ENCODE measurements around the gene CTSV. TPM values are rescaled to one million over a fixed set of nuclear protein-coding genes. Genes with fewer than 3 reads are reported as not detected.
"Not testable (repeated sequence)": the region's sequence is repeated elsewhere in the genome, so short reads cannot be mapped to it uniquely, and the experiment has no call there.

CTSV gene
- total RNA-seq, 1 donor from 2014 or later = 2.5 TPM

DNA sequence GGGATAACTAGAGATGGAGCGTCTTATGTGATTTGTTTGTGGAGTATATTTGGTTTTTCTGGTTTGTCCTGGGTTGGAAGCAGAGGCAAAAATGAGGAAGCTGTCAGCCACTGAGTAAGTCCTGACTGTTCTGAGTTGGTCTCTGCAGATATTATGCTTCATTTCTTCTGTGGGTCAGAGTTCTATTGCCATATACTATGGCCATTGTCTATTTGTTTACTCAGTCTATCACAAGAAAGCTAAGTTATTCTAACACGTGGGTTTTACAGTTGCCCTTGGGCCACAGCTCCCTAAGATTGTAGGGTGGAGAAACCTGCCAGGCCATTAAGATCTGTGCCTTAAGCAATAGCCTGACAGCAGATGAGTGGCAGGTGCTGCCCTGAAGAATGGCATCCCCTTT, 3.0 kb upstream of the CTSV start:
- DNase-seq (ENCODE audit: low spot score) = peak; percentile 47

DNA sequence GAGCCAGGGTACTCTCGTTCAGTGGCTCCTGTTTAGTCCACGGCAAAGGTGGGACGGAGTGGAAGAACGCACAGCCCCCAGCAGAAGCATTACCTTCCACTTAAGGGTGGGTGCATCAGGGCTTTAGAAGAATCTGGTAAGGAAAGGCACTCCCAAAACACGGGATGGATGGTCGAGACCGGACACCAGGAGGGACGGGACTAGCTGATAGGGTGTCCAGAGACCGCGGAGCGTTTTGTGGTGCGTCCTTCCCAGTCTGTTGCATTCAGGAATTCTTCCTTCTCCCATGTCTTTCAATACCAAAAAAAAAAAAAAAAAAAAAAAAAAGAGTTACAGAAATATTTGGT, 545 bp upstream of the CTSV start:
- no peak for DNase-seq (ENCODE audit: low spot score)

DNA sequence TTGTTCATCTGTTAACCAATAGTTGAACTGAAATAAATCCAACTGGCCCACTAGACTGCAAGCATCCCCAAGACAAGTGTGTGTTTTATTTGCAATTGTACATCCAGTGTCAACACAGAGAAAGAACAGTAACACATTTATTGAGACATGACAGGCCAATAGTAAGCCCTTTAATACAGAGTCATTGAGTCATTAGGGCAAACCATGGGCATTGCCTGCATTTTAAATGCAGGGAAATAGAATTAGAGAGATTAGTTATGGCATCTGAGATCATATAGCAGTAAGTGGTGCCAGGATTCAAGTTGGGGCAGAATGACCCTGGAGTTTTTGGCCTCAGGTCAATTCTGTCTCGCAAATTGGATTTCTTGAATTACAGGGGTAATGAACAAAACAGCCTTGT, 15.4 kb downstream of the CTSV start:
- not testable (repeated sequence) for DNase-seq (ENCODE audit: low spot score)

DNA sequence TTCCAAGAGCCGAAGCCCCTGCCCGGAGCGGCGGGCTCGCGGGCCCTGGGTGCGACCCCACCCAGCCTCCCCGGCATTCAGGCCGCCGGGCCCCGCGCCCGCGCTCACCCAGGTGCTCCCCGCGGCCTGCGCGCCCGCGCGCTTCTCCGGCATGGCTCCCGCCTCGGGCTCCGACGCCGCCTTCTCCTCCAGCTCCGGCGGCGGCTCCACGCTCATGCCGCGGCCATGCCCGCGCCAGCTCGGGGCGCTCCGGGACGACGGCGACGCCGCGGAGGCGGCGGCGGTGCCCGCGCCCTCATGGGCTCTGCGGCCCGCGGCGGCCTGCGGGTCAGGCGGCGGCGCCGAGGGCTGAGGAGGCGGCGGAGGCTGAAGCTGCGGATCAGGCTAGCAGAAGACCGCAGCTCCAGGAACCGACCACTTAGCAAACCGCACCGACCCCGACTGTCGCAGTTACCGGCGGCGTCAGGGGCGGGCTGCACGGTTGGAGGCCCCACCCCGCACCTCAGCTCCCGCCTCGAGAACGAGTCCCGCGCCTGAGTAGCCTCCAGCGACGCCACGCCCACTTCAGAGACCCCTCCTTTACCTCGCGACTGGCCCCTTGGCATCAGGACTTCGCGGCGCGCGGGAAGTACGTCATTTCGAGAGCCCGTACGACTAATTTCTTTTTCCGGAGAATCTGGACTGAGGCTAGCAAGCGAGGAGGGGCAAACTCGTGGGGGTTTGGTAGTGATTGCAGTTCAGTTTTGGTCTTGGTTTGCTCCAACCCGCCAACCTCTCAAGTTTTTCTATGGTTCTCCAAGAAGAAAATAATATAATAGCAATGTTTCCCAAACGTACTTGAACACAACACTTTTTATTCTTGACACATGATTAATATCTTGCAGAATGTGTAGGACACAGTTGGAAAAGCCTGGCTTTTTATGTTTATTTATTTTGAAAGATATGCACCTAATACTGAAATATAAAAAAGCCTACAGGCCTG, 25.5 kb downstream of the CTSV start:
- DNase-seq (ENCODE audit: low spot score) = peak; percentile 76

DNA sequence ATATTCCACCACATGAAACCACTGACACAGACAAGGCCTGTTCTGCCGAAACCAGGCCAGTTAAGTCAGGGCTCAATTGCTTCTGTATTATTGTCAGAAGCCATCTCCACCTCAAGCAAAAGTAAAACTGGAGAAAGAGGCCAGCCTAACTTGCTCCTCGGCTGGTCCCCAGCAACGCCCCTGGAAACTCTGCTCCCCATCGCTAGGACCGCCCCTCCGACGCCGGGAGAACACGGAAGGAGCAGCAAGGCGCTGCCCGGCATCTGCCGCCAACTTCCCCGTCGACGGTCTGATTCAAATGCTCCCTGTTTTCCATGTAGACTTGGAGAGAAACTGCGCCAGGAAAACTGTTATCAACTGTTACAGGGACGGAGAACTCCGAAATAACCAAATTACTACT, 26.3 kb downstream of the CTSV start:
- DNase-seq (ENCODE audit: low spot score) = not testable (repeated sequence)

DNA sequence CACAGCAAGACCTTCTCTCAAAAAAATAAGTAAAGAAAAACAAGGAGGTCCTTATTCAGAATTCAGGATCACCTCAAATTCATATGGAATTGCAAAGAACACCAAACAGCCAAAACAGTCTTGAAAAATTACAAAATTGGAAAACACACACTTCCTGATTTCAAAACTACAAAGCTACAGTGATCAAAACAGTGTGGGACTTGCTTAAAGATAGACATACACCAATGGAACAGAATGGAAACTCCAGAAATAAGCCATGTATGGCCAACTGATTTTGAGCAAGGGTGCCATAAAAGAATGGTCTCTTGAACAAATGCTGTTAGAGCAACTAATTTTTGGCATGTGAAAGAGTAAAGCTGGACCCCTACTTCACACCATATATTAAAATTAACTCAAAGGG, 36.7 kb downstream of the CTSV start:
- not testable (repeated sequence) for DNase-seq (ENCODE audit: low spot score)

DNA sequence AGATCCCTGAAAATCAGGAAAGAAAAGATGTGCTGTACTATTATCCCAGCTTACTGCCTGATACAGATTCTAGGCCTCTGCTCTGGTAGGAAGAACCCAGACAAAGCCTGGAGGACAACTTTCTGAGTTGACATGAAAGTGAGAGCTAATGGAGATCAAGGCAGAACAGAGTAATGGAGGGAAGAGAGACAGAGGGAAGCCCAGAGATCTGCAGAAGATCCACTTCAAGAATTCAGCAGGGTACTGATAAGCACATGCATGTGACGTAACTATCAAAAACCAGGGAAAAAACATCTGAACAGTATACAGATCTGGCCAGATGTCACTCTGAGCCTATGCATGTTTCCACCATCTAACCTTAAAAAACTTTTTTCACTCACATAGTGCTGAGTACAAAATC, 37.6 kb downstream of the CTSV start:
- not testable (repeated sequence) for DNase-seq (ENCODE audit: low spot score)

DNA sequence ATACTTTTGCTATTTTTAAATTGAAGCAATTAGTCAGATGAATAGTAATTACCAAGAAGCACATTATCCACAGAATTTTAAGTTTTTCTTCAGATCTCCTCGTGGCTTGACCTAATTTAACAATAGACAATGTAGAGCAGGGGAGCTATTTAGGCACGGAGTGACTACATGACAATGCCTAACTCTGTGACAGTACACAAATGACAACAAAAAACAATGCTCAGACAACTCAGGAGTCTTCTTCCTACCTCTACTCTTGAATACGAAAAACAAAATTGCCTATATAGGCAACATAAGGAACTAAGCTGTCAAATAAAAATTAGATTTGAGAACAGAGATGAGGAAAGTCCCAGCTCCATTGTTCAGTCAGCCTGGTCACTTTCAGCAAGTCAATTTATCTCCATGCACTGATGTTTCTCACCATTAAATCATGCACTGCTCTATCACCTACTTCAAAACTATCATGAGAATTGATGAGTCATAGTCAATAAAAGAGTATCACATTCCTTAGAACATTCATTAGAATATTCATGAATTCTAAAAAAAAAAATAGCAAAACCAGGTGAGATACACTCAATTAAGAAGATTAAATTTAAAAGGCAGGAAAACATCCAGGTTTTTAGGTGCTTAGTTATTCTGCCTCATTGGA, 38.7 kb downstream of the CTSV start:
- DNase-seq (ENCODE audit: low spot score) = not testable (repeated sequence)

DNA sequence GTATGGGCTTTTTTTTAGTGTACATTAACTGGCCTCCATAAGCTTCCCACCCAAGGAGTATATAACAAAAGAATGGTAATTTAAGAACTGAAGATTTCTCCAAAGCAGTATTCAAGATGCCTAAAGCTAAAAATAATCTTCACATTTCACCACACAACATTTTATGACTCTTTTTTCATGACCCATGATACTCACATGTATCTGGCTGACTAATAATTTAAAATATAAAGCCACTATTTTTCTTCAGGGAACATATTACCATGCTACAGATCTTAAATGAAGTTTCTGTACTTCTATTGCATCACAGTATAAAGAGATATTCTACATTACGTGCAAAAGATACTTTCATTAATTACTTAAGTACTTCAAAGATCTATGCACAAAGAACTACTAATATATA, 39.2 kb downstream of the CTSV start:
- DNase-seq (ENCODE audit: low spot score) = not testable (repeated sequence)

DNA sequence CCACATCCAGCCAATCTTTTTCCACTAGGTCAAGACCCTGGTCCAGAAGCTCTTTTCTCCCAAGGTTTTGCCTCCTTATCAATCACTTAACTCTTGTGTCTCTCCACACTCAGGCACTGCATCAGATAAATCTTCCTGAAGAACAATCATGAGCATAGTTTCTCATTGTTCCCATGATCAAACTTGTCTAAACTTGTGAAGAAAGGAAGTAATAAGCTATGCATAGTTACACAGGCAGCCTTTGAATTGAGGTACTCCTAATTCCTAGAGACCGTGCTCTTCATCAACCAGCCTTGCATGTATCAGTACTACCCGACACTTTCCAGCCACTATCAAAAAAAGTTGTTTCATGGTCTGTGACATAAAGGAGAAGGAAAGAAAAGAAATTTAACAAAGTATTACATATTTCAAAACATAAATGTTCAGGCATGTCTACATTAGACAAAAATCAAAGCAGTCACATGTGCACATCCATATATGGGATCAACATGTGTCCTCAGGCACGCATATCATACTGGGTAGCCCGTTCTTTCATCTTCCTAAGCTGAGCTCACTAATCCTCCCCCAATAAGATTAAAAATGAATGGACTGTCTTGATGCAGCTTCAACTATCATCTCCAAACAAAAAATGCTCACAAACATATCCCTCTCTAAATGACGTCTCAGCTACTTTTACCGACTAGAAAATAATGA, 41.8 kb downstream of the CTSV start:
- DNase-seq (ENCODE audit: low spot score) = not testable (repeated sequence)

DNA sequence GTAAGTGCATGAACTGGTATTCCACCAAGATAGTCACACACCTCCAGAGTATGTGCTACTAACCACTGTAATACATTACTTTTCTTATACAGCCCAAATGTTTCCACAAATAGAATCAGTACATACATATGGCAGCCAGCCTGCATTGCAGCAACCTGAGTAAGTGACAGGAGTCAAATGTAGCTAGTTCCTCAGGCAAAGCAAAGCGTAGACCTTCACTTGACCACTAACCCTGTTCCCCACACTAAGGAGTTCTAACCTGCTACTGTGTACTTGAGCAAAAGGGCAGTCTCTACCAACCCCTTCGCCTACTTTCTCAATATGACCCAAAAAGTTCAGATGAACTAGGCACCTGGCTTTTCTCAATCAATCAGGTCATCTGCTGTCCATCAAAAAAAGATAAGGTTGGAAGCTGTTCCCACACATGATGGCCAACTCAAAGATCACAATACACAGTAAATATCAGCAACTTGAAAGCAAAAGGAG, 44.4 kb downstream of the CTSV start:
- not testable (repeated sequence) for DNase-seq (ENCODE audit: low spot score)

DNA sequence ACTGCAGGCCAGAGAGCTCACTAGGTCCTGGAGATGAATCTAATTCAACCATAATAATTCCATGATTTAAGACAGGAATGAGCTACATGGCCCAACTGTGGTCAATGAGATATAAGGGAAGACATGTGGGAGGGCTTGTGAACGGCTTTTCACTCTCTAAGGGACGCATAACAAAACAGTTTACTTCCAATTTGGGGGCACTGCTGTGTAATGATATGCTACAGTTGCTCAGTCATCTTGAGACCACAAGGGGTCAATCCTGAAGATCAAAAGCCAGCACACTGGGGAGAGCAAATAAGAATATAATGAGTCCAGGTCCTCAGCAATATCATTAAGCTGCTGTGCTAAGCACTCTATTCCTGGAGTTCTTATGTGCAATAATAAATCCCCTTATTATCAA, 46.6 kb downstream of the CTSV start:
- not testable (repeated sequence) for DNase-seq (ENCODE audit: low spot score)

DNA sequence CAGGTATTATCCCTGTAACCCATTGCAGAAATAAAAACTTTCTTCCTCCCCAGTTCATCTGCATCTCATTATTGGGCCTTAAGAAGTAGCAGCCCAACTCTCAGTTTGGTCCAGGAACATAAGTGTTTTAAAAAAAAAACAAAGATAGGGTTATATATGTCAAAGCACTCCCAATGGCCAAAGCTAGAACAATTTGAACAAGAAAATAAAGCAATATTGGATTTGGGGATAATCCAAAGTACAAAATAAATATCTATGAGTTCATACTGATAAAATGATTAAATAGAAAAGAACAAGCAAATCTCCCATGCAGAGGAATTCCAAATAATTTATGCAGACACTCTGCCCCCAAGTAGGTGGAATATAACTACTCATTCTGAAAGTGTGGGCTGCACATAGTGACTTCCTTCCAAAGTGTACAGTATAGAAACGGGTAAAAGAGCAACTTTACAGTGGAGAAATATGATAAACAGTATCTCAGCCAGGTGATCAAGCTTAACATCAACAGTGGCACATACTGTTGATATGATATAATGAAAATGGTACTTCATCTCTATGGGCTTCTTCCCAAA, 49.1 kb downstream of the CTSV start:
- not testable (repeated sequence) for DNase-seq (ENCODE audit: low spot score)

DNA sequence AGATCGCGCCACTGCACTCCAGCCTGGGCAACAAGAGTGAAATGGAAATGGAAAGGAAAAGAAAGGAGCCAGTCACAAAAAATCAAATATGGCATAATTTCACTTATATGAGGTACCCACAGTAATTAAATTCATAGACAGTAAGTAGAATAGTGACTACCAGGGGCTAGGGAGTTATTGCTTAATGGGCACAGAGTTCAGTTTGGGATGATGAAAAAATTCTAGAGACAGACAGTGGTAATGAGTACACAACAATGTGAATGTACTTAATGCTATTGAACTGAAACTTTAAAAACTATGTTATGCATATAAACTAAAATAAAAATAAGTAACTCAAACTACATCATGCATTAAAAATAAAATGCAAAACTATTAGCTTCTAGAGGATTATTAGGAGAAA, 54.1 kb downstream of the CTSV start:
- DNase-seq (ENCODE audit: low spot score) = not testable (repeated sequence)

DNA sequence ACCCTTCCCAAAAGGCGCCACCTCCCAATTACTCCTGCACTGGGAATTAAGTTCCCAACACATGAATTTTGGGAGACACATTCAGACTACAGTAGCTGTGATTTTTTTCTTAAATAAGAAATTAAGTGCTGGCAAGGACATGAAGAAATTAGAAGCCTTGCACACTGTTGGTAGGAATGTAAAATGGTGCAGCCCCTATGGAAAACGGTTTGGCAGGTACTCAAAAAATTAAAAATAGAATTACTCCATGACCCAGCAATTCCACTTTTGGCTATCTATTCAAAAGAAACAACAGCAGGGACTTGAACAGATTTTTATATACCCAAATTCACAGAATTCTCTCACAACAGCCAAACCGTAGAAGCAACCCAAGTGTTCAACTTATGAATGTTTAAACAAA, 54.8 kb downstream of the CTSV start:
- not testable (repeated sequence) for DNase-seq (ENCODE audit: low spot score)

DNA sequence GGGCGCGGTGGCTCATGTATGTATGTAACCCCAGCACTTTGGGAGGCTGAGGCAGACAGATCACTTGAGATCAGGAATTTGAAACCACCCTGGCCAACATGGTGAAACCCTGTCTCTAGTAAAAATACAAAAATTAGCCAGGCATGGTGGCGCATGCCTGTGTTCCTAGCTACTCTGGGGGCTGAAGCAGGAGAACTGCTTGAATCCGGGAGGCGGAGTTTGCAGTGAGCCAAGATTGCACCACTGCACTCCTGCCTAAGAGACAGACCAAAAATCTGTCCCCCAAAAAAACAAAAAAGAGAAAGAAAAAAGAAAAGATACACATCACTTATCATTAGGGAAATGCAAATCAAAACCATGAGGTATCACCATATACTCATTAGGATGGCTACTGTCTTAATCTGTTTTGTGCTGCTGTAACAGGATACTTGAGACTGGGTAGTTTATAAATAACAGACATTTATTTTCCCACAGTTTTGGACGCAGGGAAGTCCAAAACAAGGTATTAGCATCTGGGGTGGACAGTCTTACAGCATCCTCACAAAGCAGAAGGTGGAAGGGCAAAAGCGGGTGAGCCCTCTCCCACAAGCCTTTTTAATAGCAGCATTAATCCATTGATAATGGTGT, 55.3 kb downstream of the CTSV start:
- not testable (repeated sequence) for DNase-seq (ENCODE audit: low spot score)

Other genes with a start within 250 kb of the CTSV start
- gene ZNF782, start 184.6 kb downstream of the CTSV start, total RNA-seq = 8.5 TPM
- not detected for gene NUTM2G, start 110.3 kb downstream of the CTSV start, total RNA-seq

Measured in mucosa of gallbladder (tissue), 1 donor.